Spinal cord (tissue), 10 donors: ENCODE measurements around the gene POLE4. TPM values are rescaled to one million over a fixed set of nuclear protein-coding genes. Genes with fewer than 3 reads are reported as not detected.

Source experiments
- DNase-seq, 6 donors: peaks; one replicate each; pipeline versions ENCODE4 v3.0.0 to v3.0.0-alpha.2; 2013 to 2015; ENCODE audit warnings: low spot score in 6 of 6, low read depth in 4 of 6
- H3K27ac ChIP-seq: one replicate; pipeline ENCODE4 v1.5.1; 2013; ENCODE audit warnings: low read depth, low read length, control low read depth
- H3K27me3 ChIP-seq: one replicate; pipeline ENCODE4 v1.6.1; 2013; ENCODE audit warnings: low read length; ENCODE audit not compliant: control insufficient read depth, insufficient read depth
- H3K36me3 ChIP-seq: one replicate; pipeline ENCODE4 v1.6.1; 2013; ENCODE audit warnings: low read length; ENCODE audit not compliant: control insufficient read depth, insufficient read depth
- H3K4me1 ChIP-seq: one replicate; pipeline ENCODE4 v1.6.1; 2013; ENCODE audit warnings: low read length; ENCODE audit not compliant: control insufficient read depth, insufficient read depth
- H3K4me3 ChIP-seq: one replicate; pipeline ENCODE4 v1.5.1; 2013; ENCODE audit warnings: low read depth, low read length, control low read depth
- H3K9me3 ChIP-seq: one replicate; pipeline ENCODE4 v1.6.1; 2013; ENCODE audit warnings: low read length; ENCODE audit not compliant: control insufficient read depth, insufficient read depth
- WGBS: methylation state at CpG from one replicate; pipeline ENCODE4 v1.1.5; 2013; ENCODE audit warnings: missing lambda C conversion rate; ENCODE audit not compliant: insufficient coverage; 5-methylcytosine and 5-hydroxymethylcytosine counted together
- polyA plus RNA-seq, 2 donors: library from polyadenylated mRNA; unstranded; fragments of 120-200 nt; gene quantifications; one replicate each; pipeline ENCODE4 v1.2.1, GENCODE V29; 2013; ENCODE audit not compliant: insufficient read length in 2 of 2
- total RNA-seq, 2 donors: library from RNA; depleted of rRNA in 1 of 2; stranded (reverse); fragments of 120-200 nt in 1 of 2; fragments of >200 nt in 1 of 2; gene quantifications; one replicate each; pipeline versions ENCODE4 v1.2.3 to v1.2.4, GENCODE V29; 2013 to 2014
- donor health status: healthy.

The POLE4 gene
- total and polyA plus RNA-seq, 4 donors, result 20.7 to 88.9 (median 71.8) TPM

DNA sequence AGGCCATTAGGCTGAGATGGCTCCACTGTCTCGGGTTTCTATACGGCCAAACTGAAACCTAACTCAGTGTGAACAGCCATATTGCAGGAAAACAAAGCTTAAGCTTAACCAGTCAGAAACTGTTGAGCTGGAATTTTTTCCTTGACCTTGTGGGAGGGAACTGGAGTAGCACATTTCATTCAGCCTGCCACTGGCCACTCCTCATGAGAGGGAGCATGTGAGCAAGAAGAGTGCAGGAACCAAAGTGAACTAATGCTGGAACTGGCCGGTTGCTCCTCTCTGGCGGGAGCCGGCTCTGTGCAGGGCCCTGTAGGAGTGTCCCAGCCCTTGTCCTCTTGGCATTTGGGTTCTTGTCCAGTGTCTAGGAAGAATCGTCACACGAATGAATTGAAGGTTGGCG lies 5.9 kb upstream of the POLE4 start:
- Histone ChIP-seq H3K27ac (no peak overlapping the region), H3K9me3 (peaks cover 2% of the 10 kb centered on the region), H3K27me3 (no peaks in the 10 kb centered on the region), H3K4me1 (no peaks in the 10 kb centered on the region), H3K36me3 (no peaks in the 10 kb centered on the region), H3K4me3 (no peak overlapping the region)
- no peak for DNase-seq
- WGBS, result 96% methylated on average over 8 of the region's 8 CpGs

GRCh38 chr2:74953796-74954499 lies 4.5 kb upstream of the POLE4 start:
- no peaks in the 10 kb centered on the region for H3K36me3 ChIP-seq
- no peak for DNase-seq
- peaks cover 6% of the 10 kb centered on the region for H3K4me1 ChIP-seq
- no peaks in the 10 kb centered on the region for H3K27me3 ChIP-seq
- peaks cover 2% of the 10 kb centered on the region for H3K9me3 ChIP-seq
- H3K4me3 ChIP-seq, result no peak overlapping the region
- no peak overlapping the region for H3K27ac ChIP-seq
- WGBS, result 100% methylated on average over 6 of the region's 10 CpGs

- Histone ChIP-seq H3K4me3 (no peak overlapping the region), H3K9me3 (peaks cover 2% of the 10 kb centered on the region), H3K27me3 (no peaks in the 10 kb centered on the region), H3K4me1 (peaks cover 12% of the 10 kb centered on the region), H3K36me3 (no peaks in the 10 kb centered on the region), H3K27ac (no peak overlapping the region)
- no peak for DNase-seq
- 100% methylated on average over 2 of the region's 4 CpGs for WGBS
These were observed 4.0 kb upstream of the POLE4 start for GRCh38 chr2:74954500-74954874.

GRCh38 chr2:74957886-74958273 lies 563 bp upstream of the POLE4 start:
- no peaks in the 10 kb centered on the region for H3K9me3 ChIP-seq
- H3K27me3 ChIP-seq, result no peaks in the 10 kb centered on the region
- H3K4me1 ChIP-seq, result peaks cover 12% of the 10 kb centered on the region
- H3K27ac ChIP-seq, result peak overlapping the region; percentile 75
- 39% methylated on average over 2 of the region's 4 CpGs for WGBS
- peak in 1 of 6 donors; percentile 0 for DNase-seq
- peak overlapping the region; percentile 71 for H3K4me3 ChIP-seq
- no peaks in the 10 kb centered on the region for H3K36me3 ChIP-seq

GRCh38 chr2:74959106-74959751 lies 786 bp downstream of the POLE4 start:
- DNase-seq, result no peak
- Histone ChIP-seq H3K4me1 (peaks cover 12% of the 10 kb centered on the region), H3K9me3 (no peaks in the 10 kb centered on the region), H3K27ac (peak overlapping the region; percentile 85), H3K27me3 (no peaks in the 10 kb centered on the region), H3K36me3 (peaks cover 2% of the 10 kb centered on the region), H3K4me3 (peak overlapping the region; percentile 71)
- WGBS, result 94% methylated on average over 6 of the region's 10 CpGs

GRCh38 chr2:74966887-74967286 lies 8.4 kb downstream of the POLE4 start:
- no CpG with 5 or more reads among the region's 1 CpG for WGBS
- H3K27me3 ChIP-seq, result no peaks in the 10 kb centered on the region
- H3K4me3 ChIP-seq, result no peak overlapping the region

GRCh38 chr2:74975016-74975415 lies 16.6 kb downstream of the POLE4 start:
- Histone ChIP-seq H3K27ac (no peak overlapping the region), H3K9me3 (no peaks in the 10 kb centered on the region), H3K4me3 (no peak overlapping the region), H3K36me3 (no peaks in the 10 kb centered on the region), H3K4me1 (no peaks in the 10 kb centered on the region), H3K27me3 (no peaks in the 10 kb centered on the region)
- WGBS, result 90% methylated on average over 6 of the region's 7 CpGs
- DNase-seq, result no peak

More at GRCh38 chr2:74966887-74967286, 8.4 kb downstream of the POLE4 start:
- H3K4me1 ChIP-seq, result no peaks in the 10 kb centered on the region
- no peak for DNase-seq
- peaks cover 4% of the 10 kb centered on the region for H3K36me3 ChIP-seq
- peaks cover 4% of the 10 kb centered on the region for H3K9me3 ChIP-seq
- no peak overlapping the region for H3K27ac ChIP-seq

DNA sequence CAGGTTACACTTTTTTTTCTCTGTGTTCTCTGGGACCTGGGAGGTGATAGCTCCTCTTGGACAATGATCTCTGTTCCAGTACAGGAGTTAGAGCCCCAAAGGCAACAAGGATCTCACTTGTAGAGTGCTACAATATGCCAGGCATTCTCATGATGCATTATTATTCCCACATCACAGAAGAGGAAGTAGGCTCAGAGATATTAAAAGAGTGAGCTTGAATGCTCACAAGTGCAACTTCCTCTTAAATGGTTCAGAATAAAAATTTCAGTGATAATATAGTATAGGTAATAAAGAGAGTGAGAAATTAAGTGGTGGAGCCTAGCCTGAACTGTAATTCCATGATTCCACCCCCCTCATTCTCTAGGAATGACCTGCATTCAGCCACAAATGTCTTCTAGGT lies 21.4 kb downstream of the POLE4 start:
- no peaks in the 10 kb centered on the region for H3K36me3 ChIP-seq
- no peak for DNase-seq
- no peaks in the 10 kb centered on the region for H3K9me3 ChIP-seq
- no peak overlapping the region for H3K4me3 ChIP-seq
- no peak overlapping the region for H3K27ac ChIP-seq
- no peaks in the 10 kb centered on the region for H3K27me3 ChIP-seq
- H3K4me1 ChIP-seq, result no peaks in the 10 kb centered on the region

DNA sequence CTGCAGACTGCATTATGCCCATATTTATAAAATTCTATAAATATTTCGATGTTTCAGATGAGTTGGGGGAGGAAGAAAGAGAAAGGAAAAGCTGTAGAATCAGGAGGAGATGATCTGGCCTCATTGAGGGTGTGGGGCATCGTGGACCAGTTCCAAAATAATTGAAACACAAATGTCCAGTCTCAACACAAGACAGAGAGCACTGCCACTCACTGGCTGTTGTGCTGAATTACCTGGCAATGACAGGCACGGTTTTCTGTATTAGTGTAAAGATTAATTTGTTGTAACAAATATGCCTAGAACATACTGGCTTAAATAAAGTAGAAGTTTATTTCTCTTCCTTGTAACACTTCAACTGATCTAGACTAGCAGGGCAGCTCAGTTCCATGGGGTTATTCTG lies 24.1 kb downstream of the POLE4 start:
- Histone ChIP-seq H3K9me3 (no peaks in the 10 kb centered on the region), H3K4me3 (no peak overlapping the region), H3K4me1 (no peaks in the 10 kb centered on the region), H3K36me3 (no peaks in the 10 kb centered on the region), H3K27me3 (no peaks in the 10 kb centered on the region), H3K27ac (no peak overlapping the region)
- WGBS, result no CpG with 5 or more reads among the region's 3 CpGs
- no peak for DNase-seq
